Fibroblast of skin of left biceps (primary cell): ENCODE data around the gene DEFB126.
"Not testable (repeated sequence)": the region's sequence is repeated elsewhere in the genome, so short reads cannot be mapped to it uniquely, and the experiment has no call there.

Source experiments
- DNase-seq, 2 experiments: peaks; one replicate each; pipeline ENCODE4 v3.0.0-alpha.2; 2013; ENCODE audit warnings: low read depth in 2 of 2

DEFB126 gene

DNA sequence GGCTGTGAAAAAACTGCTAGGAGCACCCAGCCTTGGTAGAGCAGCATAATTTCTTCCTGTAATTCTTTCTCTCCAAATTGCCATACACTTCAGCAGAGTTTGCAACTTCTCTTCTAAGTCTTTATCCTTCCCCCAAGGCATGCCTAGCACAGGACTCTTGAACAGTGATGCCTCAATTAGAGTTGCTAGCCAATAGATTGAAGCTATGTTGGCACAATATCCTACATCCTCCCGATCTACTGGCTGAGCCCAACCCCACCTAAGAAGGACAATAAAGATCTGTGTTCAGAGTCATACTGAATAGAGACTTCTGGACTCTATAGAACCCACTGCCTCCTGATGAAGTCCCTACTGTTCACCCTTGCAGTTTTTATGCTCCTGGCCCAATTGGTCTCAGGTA is at the start of gene DEFB126:
Gene DEFB126, plus strand, starts transcription at position 301 of the 400 bp plus-strand sequence. Its CDS starts 39 bp downstream, at position 340.
- DNase-seq, result no peak

GRCh38 chr20:93641-94040 is 48.7 kb upstream of the DEFB126 start:
- DNase-seq, result no peak

- DNase-seq, result no peak
Observed at GRCh38 chr20:95215-95614, 47.2 kb upstream of the DEFB126 start.

GRCh38 chr20:97691-98090 is 44.7 kb upstream of the DEFB126 start:
- DNase-seq, result not testable (repeated sequence)

DNA sequence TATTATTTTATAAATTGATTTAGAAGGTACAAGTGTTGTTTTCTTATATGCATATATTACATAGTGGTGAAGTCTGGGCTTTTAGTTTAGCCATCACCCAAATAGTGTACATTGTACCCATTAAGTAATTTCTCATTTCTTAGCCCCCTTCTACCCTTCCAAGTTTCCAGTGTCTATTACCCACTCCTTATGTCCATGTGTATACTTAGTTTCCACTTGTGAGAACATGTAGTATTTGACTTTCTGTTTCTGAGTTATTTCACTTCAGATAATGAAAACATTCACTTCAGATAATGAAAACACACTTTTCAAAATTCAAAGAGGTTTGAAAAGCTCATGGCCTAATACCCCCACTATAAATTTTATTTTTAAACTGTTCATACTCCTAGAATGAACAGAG is 40.4 kb upstream of the DEFB126 start:
- no peak for DNase-seq

DNA sequence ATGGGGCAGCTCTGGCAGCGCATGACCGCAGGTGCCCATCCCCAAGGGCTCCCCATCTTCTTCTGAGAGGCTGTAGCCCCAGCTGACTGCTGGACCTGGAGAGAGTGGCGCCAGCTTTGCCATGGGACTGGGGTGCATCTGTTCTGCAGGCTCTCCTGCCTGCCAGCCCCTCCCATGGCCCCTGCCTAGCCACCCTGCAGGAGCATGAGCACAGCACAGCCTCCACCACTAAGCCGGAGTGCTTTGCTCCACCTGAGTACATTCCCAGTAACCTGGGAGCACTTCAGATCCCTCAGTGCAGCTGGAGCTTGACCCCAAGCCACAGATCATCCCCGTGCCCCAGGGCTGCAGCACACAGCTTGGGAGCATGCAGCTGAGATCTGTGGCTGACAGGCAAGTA is 38.9 kb upstream of the DEFB126 start:
- DNase-seq, result no peak

GRCh38 chr20:112396-112795 is 30.0 kb upstream of the DEFB126 start:
- DNase-seq, result no peak

DNA sequence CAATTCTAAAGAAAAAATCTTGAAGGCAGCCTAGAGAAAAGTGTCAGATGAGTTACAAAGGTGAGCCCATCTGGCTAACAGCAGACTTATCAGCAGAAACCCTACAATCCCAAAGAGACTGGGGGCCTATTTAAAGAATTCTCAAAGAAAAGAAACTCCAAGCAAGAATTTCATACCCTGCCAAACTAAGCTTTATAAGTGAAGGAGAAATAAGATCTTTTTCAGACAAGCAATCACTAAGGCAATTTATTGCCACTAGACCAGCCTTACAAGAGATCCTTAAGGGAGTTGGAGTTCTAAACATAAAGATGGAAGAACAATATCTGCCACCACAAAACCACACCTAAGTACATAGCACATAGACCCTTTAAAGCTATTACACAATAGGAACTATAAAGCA is 24.9 kb upstream of the DEFB126 start:
- DNase-seq, result no peak

- DNase-seq, result not testable (repeated sequence)
Observed at GRCh38 chr20:129786-130323, 12.5 kb upstream of the DEFB126 start.

DNA sequence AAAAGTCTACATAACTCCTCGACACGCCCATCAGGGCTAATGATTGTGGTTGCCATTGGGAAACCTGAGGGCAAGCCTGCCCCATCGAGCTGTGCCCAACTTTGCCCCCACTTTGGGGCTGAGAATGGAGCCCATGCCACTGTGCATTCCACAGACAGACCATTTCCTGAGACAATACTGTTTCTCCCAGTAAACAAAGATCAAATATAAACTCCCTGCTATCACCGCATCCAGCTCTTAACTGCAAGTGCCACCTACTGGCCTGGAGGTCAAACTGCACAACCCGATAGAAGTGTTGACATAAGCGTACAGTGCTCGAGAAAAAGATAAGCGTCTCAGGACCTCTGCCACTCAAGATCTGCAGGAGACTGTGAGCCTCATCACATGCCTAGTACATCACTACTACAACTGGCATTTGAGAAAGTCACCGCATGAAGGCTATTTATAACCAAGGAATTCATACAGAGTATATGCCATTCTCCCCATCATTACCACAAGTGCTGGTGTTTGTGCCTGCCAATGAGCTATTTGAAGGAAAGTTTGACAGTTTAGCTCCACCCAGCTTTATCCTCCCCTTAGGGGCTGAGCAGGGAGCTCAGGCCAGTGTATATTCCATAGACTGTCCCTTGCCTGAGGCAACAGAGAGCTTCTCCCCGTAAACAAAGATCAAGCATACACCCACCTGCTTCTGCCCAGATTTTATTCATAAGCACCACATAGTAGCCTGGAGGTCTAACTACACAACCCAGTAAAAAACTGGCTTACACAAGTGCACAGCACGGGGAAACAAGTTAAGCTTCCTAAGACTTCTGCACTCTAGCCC is 4.5 kb upstream of the DEFB126 start:
- no peak for DNase-seq

- no peak for DNase-seq
Observed at GRCh38 chr20:145877-146276, 3.5 kb downstream of the DEFB126 start.

GRCh38 chr20:152131-152530 is 9.7 kb downstream of the DEFB126 start:
- DNase-seq, result no peak

DNA sequence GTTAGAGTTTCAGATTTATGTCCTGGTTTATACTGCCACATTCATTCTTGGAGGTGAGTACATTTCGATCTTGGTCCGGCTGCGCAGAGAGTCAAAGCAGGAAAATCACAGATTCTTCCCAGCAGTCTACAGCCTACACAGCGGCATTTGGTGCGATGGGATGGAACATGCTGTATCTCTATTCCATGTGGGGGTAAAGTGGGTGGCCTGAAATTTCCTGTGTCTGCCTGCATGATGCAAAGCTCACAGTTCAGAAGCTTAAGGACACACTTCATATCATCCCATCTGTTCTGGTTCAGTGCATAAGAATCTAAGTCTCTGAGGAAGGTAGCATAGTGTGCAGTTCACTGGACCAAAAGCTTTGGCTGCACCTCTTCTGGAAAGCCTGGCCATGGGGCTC is 14.8 kb downstream of the DEFB126 start, which contains the start of gene DEFB127:
Gene DEFB127, plus strand, starts transcription at position 301 of the 400 bp plus-strand sequence. Its CDS starts 91 bp downstream, at position 392.
- no peak for DNase-seq

- DNase-seq, result no peak
Observed at GRCh38 chr20:164618-165017, 22.2 kb downstream of the DEFB126 start.

GRCh38 chr20:168876-169275 is 26.5 kb downstream of the DEFB126 start:
- DNase-seq, result no peak

DNA sequence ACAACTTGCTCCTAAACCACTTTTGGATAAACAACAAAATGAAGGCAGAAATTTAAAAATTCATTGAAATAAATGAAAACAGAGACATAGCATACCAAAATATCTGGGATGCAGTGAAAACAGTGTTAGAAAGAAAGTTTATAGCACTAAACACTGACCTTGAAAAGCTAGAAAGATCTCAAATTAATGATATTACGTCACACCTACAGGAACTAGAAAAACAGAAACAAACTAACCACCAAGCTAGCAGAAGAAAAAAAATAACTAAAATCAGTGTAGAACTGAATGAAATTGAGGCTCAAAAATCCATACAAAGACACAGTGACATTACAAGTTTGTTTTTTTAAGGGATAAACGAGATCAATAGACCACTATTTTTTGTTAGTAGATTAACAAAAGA is 41.9 kb downstream of the DEFB126 start:
- no peak for DNase-seq

GRCh38 chr20:187733-188132 is 45.3 kb downstream of the DEFB126 start:
- DNase-seq, result no peak

DNA sequence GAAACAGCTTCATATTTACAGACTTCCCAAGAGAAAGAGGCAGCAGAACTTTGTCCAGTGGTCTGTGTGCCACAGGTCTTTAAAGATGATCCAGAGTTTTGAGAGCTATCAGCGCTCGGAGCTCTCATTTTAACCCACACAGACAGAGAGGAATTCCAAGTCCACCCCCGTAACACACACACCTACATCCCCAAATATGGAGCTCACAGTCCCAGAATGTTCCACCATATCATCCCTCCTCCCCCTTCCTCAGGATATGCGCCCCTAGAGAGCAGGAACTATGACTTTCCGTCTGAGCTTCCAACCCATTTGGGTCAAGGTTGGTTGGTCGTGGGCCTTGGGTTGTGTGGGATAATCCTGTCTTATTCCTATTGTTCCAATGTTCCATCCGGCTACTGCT is 47.2 kb downstream of the DEFB126 start, which contains the start of gene DEFB128:
Gene DEFB128, minus strand, starts transcription at position 101 of the 400 bp plus-strand sequence. Its CDS starts 88 bp downstream, at position 13.
- no peak for DNase-seq
